SK-N-SH treated with all-trans-retinoic acid at 6 μM for 48 hours (cell line): ENCODE results near the gene TCF23.

Experiments
- ATAC-seq: fragments of 200-7000 bp; cut with Tn5 transposase; 3 replicates; pipeline ENCODE4 v1.9.1; 2020; ENCODE audit warnings: mild to moderate bottlenecking, moderate library complexity
- BACH2 ChIP-seq: fragments of 250-450 bp; sonication (Bioruptor Pico); IDR thresholded peaks from 2 replicates; pipeline ENCODE4 v1.9.0; 2021; ENCODE audit warnings: mild to moderate bottlenecking, borderline replicate concordance
- CSDC2 ChIP-seq: fragments of 250-450 bp; sonication (Bioruptor Pico); IDR thresholded peaks from 2 replicates; pipeline ENCODE4 v1.5.0; 2020; ENCODE audit warnings: mild to moderate bottlenecking, moderate library complexity
- ESRRG ChIP-seq: fragments of 250-450 bp; sonication (Bioruptor Pico); IDR thresholded peaks from 2 replicates; pipeline ENCODE4 v1.6.1; 2021; ENCODE audit warnings: mild to moderate bottlenecking
- GLIS3 ChIP-seq: fragments of 250-450 bp; sonication (Bioruptor Pico); IDR thresholded peaks from 2 replicates; pipeline ENCODE4 v1.5.0; 2020; ENCODE audit warnings: mild to moderate bottlenecking, moderate library complexity
- ISL1 ChIP-seq: fragments of 250-450 bp; sonication (Bioruptor Pico); IDR thresholded peaks from 2 replicates; pipeline ENCODE4 v2.1.2; 2022; ENCODE audit warnings: mild to moderate bottlenecking, moderate library complexity
- OSR1 ChIP-seq: fragments of 250-450 bp; sonication (Bioruptor Pico); IDR thresholded peaks from 2 replicates; pipeline ENCODE4 v1.8.0; 2022; ENCODE audit warnings: moderate library complexity, mild to moderate bottlenecking, inconsistent platforms
- POU6F1 ChIP-seq: fragments of 250-450 bp; sonication (Bioruptor Pico); IDR thresholded peaks from 2 replicates; pipeline ENCODE4 v1.8.0; 2021; ENCODE audit warnings: low read depth, mild to moderate bottlenecking, moderate library complexity, borderline replicate concordance
- PPARA ChIP-seq: fragments of 250-450 bp; sonication (Bioruptor Pico); IDR thresholded peaks from 2 replicates; pipeline ENCODE4 v1.5.0; 2020; ENCODE audit warnings: mild to moderate bottlenecking, borderline replicate concordance
- RARB ChIP-seq: fragments of 250-450 bp; sonication (Bioruptor Pico); IDR thresholded peaks from 2 replicates; pipeline ENCODE4 v1.8.0; 2021; ENCODE audit warnings: mild to moderate bottlenecking, moderate library complexity
- SNAI2 ChIP-seq: fragments of 250-450 bp; sonication (Bioruptor Pico); IDR thresholded peaks from 2 replicates; pipeline ENCODE4 v1.5.0; 2020; ENCODE audit warnings: mild to moderate bottlenecking, moderate library complexity
- TCF4 ChIP-seq: fragments of 250-450 bp; sonication (Bioruptor Pico); IDR thresholded peaks from 2 replicates; pipeline ENCODE4 v1.8.0; 2021; ENCODE audit warnings: mild to moderate bottlenecking, moderate library complexity, borderline replicate concordance
- TSHZ2 ChIP-seq: fragments of 250-450 bp; sonication (Bioruptor Pico); IDR thresholded peaks from 2 replicates; pipeline ENCODE4 v1.5.0; 2020; ENCODE audit warnings: mild to moderate bottlenecking, moderate library complexity
- ZC3H10 ChIP-seq: fragments of 250-450 bp; sonication (Bioruptor Pico); IDR thresholded peaks from 2 replicates; pipeline ENCODE4 v1.5.1; 2021; ENCODE audit warnings: mild to moderate bottlenecking, moderate library complexity
- ZFP3 ChIP-seq: fragments of 250-450 bp; sonication (Bioruptor Pico); IDR thresholded peaks from 2 replicates; pipeline ENCODE4 v1.5.0; 2020; ENCODE audit warnings: mild to moderate bottlenecking, moderate library complexity
- ZFP30 ChIP-seq: fragments of 450-650 bp; formaldehyde crosslinking; IDR thresholded peaks from 2 replicates; pipeline ENCODE4 v1.5.0; 2022; ENCODE audit warnings: mild to moderate bottlenecking, moderate library complexity
- ZNF565 ChIP-seq: fragments of 450-650 bp; formaldehyde crosslinking; conservative IDR thresholded peaks from 2 replicates; pipeline ENCODE4 v1.5.0; 2020; ENCODE audit warnings: low read depth, mild to moderate bottlenecking, moderate library complexity
- ZNF70 ChIP-seq: fragments of 450-650 bp; formaldehyde crosslinking; IDR thresholded peaks from 2 replicates; pipeline ENCODE4 v1.5.0; 2020; ENCODE audit warnings: mild to moderate bottlenecking, moderate library complexity
- ZNF8 ChIP-seq: fragments of 450-650 bp; formaldehyde crosslinking; IDR thresholded peaks from 2 replicates; pipeline ENCODE4 v1.5.0; 2020; ENCODE audit warnings: mild to moderate bottlenecking, moderate library complexity
- TF ChIP-seq, protein P1 (sequence below): fragments of 250-450 bp; sonication (Bioruptor Pico); IDR thresholded peaks from 2 replicates; pipeline ENCODE4 v1.8.0; 2020; ENCODE audit warnings: mild to moderate bottlenecking, moderate library complexity, borderline replicate concordance
- TF ChIP-seq, protein P2 (sequence below): fragments of 250-450 bp; sonication (Bioruptor Pico); IDR thresholded peaks from 2 replicates; pipeline ENCODE4 v1.5.1; 2021; ENCODE audit warnings: mild to moderate bottlenecking, moderate library complexity

TCF23 gene

DNA sequence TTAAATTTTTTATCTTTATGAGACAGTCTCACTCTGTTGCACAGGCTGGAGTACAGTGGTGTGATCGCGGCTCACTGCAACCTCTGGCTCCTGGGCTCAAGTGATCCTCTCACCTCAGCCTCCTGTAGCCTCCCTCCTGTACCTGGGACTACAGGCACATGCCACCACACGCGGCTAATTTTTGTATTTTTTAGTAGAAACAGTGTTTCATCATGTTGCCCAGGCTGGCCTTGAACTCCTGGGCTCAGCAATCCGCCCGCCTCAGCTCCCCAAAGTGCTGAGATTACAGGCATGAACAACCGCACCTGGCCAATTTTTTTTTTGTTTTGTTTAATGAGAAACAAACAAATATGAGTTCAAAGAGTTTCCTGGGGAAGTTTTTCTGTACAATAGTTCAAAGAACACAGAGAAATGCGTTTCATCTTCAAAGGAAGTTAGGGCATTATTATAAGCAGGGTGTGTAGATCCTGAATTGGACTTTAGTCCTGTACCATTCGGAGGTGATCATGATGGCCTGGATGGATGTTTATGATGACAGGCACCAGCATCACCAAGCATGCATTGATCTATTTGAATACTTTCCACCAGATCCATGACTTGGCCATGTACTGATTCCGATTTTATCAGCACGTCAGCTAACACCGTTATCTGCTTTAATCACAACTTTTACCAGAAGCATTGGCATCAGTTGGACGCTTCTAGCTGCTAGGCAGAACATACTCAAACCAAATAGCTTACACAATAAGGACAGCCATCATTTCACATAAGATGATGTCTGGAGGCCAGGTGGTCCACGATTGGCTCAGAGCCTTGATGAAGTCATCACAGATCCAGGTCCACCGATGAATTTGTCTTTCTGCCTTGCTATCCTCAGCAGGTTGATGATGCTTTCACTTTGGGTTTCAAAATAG is 28.9 kb downstream of the TCF23 start:
- TF ChIP-seq ESRRG = no peak
- TF ChIP-seq ZC3H10 = no peak
- TF ChIP-seq, protein P1, sequence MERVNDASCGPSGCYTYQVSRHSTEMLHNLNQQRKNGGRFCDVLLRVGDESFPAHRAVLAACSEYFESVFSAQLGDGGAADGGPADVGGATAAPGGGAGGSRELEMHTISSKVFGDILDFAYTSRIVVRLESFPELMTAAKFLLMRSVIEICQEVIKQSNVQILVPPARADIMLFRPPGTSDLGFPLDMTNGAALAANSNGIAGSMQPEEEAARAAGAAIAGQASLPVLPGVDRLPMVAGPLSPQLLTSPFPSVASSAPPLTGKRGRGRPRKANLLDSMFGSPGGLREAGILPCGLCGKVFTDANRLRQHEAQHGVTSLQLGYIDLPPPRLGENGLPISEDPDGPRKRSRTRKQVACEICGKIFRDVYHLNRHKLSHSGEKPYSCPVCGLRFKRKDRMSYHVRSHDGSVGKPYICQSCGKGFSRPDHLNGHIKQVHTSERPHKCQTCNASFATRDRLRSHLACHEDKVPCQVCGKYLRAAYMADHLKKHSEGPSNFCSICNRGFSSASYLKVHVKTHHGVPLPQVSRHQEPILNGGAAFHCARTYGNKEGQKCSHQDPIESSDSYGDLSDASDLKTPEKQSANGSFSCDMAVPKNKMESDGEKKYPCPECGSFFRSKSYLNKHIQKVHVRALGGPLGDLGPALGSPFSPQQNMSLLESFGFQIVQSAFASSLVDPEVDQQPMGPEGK = no peak
- TF ChIP-seq ZFP30 (CRISPR knock-in tag) = no peak
- no peak for TF ChIP-seq BACH2 (CRISPR knock-in tag)
- TF ChIP-seq GLIS3 (CRISPR knock-in tag) = no peak
- TF ChIP-seq RARB (CRISPR knock-in tag) = no peak
- TF ChIP-seq ZFP3 (CRISPR knock-in tag) = no peak
- TF ChIP-seq TSHZ2 (CRISPR knock-in tag) = no peak
- no peak for TF ChIP-seq ZNF565 (CRISPR knock-in tag)
- TF ChIP-seq, protein P2, sequence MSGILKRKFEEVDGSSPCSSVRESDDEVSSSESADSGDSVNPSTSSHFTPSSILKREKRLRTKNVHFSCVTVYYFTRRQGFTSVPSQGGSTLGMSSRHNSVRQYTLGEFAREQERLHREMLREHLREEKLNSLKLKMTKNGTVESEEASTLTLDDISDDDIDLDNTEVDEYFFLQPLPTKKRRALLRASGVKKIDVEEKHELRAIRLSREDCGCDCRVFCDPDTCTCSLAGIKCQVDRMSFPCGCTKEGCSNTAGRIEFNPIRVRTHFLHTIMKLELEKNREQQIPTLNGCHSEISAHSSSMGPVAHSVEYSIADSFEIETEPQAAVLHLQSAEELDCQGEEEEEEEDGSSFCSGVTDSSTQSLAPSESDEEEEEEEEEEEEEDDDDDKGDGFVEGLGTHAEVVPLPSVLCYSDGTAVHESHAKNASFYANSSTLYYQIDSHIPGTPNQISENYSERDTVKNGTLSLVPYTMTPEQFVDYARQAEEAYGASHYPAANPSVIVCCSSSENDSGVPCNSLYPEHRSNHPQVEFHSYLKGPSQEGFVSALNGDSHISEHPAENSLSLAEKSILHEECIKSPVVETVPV (CRISPR knock-in tag) = no peak
- TF ChIP-seq POU6F1 (CRISPR knock-in tag) = no peak
- no peak for ATAC-seq

GRCh38 chr2:27178469-27178868 is 29.7 kb downstream of the TCF23 start:
- ATAC-seq = no peak

More at GRCh38 chr2:27178469-27178868, 29.7 kb downstream of the TCF23 start:
- TF ChIP-seq PPARA = no peak
- TF ChIP-seq RARB (CRISPR knock-in tag) = no peak
- TF ChIP-seq SNAI2 (CRISPR knock-in tag) = no peak
- TF ChIP-seq ZC3H10 = no peak
- no peak for TF ChIP-seq ZNF70 (CRISPR knock-in tag)
- no peak for TF ChIP-seq ISL1 (CRISPR knock-in tag)
- no peak for TF ChIP-seq ZNF8 (CRISPR knock-in tag)
- no peak for TF ChIP-seq CSDC2 (CRISPR knock-in tag)
- no peak for TF ChIP-seq ZFP30 (CRISPR knock-in tag)
- TF ChIP-seq ZNF565 (CRISPR knock-in tag) = no peak
- no peak for TF ChIP-seq OSR1 (CRISPR knock-in tag)
- no peak for TF ChIP-seq POU6F1 (CRISPR knock-in tag)
- TF ChIP-seq BACH2 (CRISPR knock-in tag) = no peak
- no peak for TF ChIP-seq TSHZ2 (CRISPR knock-in tag)
- no peak for TF ChIP-seq TCF4 (CRISPR knock-in tag)
